Measurements from ENCODE around the gene PSMG3. TPM values are rescaled to one million over a fixed set of nuclear protein-coding genes. Genes with fewer than 3 reads are reported as not detected.

The PSMG3 gene
- polyA plus RNA-seq, 1 donor (not counting 4 experiments of a cell fraction or from before 2014, with no cell fraction given), result 49.6 TPM

GRCh38 chr7:1603346-1604225 lies 33.8 kb upstream of the PSMG3 start:
- dilution Hi-C loops (cut with MboI; ENCODE audit: extremely low pct_ligation_motif_present, low sequenced_read_pairs), result no loop called here
- H3K27me3 ChIP-seq (ENCODE audit: control insufficient read depth, extremely low read depth, insufficient read depth, low read length), result peaks cover 8% of the 10 kb centered on the region
- DNase-seq (ENCODE audit: low read depth, low spot score), result no peak
- no peak overlapping the region for H3K27ac ChIP-seq (ENCODE audit: control insufficient read depth, insufficient read depth, low read length)
- no peaks in the 10 kb centered on the region for H3K4me1 ChIP-seq (ENCODE audit: control insufficient read depth, extremely low read depth, insufficient read depth, low read length)
- FAIRE-seq, result no peak
- no peak overlapping the region for H2AFZ ChIP-seq (ENCODE audit: control insufficient read depth, low read length)
- no peaks in the 10 kb centered on the region for H3K9me1 ChIP-seq (ENCODE audit: control insufficient read depth, extremely low read depth, insufficient read depth, low read length)
- no peak overlapping the region for H3K4me3 ChIP-seq (ENCODE audit: control insufficient read depth in 2 of 3, extremely low read depth in 1 of 3, insufficient read depth in 2 of 3, low read depth in 1 of 3, low read length in 3 of 3)
- H3K4me2 ChIP-seq (ENCODE audit: control insufficient read depth, extremely low read depth, insufficient read depth, low read depth, low read length), result no peak overlapping the region
- H4K20me1 ChIP-seq (ENCODE audit: control insufficient read depth, extremely low read depth, insufficient read depth, low read length), result no peaks in the 10 kb centered on the region
- H3K9ac ChIP-seq (ENCODE audit: control insufficient read depth, extremely low read depth, insufficient read depth, low read length), result no peak overlapping the region
- no peaks in the 10 kb centered on the region for H3K79me2 ChIP-seq (ENCODE audit: control insufficient read depth, insufficient read depth, low read length)
- TF ChIP-seq CTCF (optimal IDR thresholded peaks at IDR 0.05 in 1 of 3, IDR thresholded peaks at IDR 0.05 in 1 of 3, conservative IDR thresholded peaks at IDR 0.05 in 1 of 3; ENCODE audit: extremely low read depth in 1 of 3, insufficient read depth in 2 of 3, low read length in 3 of 3), result no peak
- no peak for TF ChIP-seq EZH2 (IDR thresholded peaks at IDR 0.05; ENCODE audit: low read length)
- no peaks in the 10 kb centered on the region for H3K36me3 ChIP-seq (ENCODE audit: control insufficient read depth in 2 of 2, extremely low read depth in 1 of 2, insufficient read depth in 2 of 2, low read length in 2 of 2)
- no peaks in the 10 kb centered on the region for H3K9me3 ChIP-seq (ENCODE audit: control insufficient read depth, low read depth, low read length)

GRCh38 chr7:1602386-1602785 lies 32.6 kb upstream of the PSMG3 start:
- no peaks in the 10 kb centered on the region for H3K36me3 ChIP-seq (ENCODE audit: control insufficient read depth in 2 of 2, extremely low read depth in 1 of 2, insufficient read depth in 2 of 2, low read length in 2 of 2)
- no peaks in the 10 kb centered on the region for H3K9me3 ChIP-seq (ENCODE audit: control insufficient read depth, low read depth, low read length)
- H2AFZ ChIP-seq (ENCODE audit: control insufficient read depth, low read length), result no peak overlapping the region
- H3K4me1 ChIP-seq (ENCODE audit: control insufficient read depth, extremely low read depth, insufficient read depth, low read length), result no peaks in the 10 kb centered on the region
- dilution Hi-C loops (cut with MboI; ENCODE audit: extremely low pct_ligation_motif_present, low sequenced_read_pairs), result no loop called here
- no peak overlapping the region for H3K4me3 ChIP-seq (ENCODE audit: control insufficient read depth in 2 of 3, extremely low read depth in 1 of 3, insufficient read depth in 2 of 3, low read depth in 1 of 3, low read length in 3 of 3)
- no peaks in the 10 kb centered on the region for H3K79me2 ChIP-seq (ENCODE audit: control insufficient read depth, insufficient read depth, low read length)
- H3K27me3 ChIP-seq (ENCODE audit: control insufficient read depth, extremely low read depth, insufficient read depth, low read length), result peaks cover 9% of the 10 kb centered on the region
- no peaks in the 10 kb centered on the region for H4K20me1 ChIP-seq (ENCODE audit: control insufficient read depth, extremely low read depth, insufficient read depth, low read length)
- FAIRE-seq (no peak), DNase-seq (ENCODE audit: low read depth, low spot score) (no peak)
- H3K9ac ChIP-seq (ENCODE audit: control insufficient read depth, extremely low read depth, insufficient read depth, low read length), result no peak overlapping the region
- no peak for TF ChIP-seq EZH2 (IDR thresholded peaks at IDR 0.05; ENCODE audit: low read length)
- TF ChIP-seq CTCF (optimal IDR thresholded peaks at IDR 0.05 in 1 of 3, IDR thresholded peaks at IDR 0.05 in 1 of 3, conservative IDR thresholded peaks at IDR 0.05 in 1 of 3; ENCODE audit: extremely low read depth in 1 of 3, insufficient read depth in 2 of 3, low read length in 3 of 3), result no peak
- no peak overlapping the region for H3K4me2 ChIP-seq (ENCODE audit: control insufficient read depth, extremely low read depth, insufficient read depth, low read depth, low read length)
- H3K27ac ChIP-seq (ENCODE audit: control insufficient read depth, insufficient read depth, low read length), result no peak overlapping the region
- H3K9me1 ChIP-seq (ENCODE audit: control insufficient read depth, extremely low read depth, insufficient read depth, low read length), result no peaks in the 10 kb centered on the region
